Peyer's patch (tissue), 4 donors: ENCODE data around the gene HS3ST5.

Source experiments
- CTCF ChIP-seq, 6 experiments: fragments of 450-650 bp in 4 of 6; fragments of 200-600 bp in 2 of 6; sonication (generic) in 1 of 6; IDR thresholded peaks; one replicate each; pipeline ENCODE4 v1.5.1; 2017 to 2019; ENCODE audit warnings: antibody characterized with exemption in 6 of 6, mild to moderate bottlenecking in 3 of 6, moderate library complexity in 1 of 6
- POLR2A ChIP-seq, 2 donors: fragments of 450-650 bp; IDR thresholded peaks; one replicate each; pipeline ENCODE4 v1.5.1; 2017; ENCODE audit warnings: antibody characterized with exemption in 2 of 2, mild to moderate bottlenecking in 2 of 2, moderate library complexity in 2 of 2

GRCh38 chr6:114083251-114083650 lies 259.6 kb downstream of the HS3ST5 start:
- TF ChIP-seq POLR2A (IDR thresholded peaks at IDR 0.05) (no peak), CTCF (IDR thresholded peaks at IDR 0.05) (no peak)
